ENCODE data around the gene RRP12.
A peak's percentile ranks its signal among the peaks of the same experiment; 100 is the strongest.

The RRP12 gene

DNA sequence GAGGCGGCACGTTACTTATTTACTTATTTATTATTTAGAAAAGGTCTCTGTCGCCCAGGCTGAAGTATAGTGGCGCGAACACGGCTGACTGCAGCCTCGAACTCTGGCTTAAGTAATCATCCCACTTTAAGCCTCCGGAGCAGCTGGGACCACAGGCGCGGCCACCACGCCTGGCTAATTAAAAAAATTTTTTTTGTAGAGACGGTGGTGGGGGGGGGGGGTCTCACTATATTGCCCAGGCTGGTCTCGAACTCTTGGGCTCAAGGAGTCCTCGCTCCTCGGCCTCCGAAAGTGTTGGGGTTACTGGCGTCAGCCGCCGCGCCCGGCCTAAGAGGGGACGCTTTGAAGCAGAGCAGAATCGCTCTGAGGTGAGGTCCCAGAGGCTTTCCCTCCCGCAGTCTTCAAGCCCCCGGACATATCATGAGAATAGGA, 65.9 kb downstream of the RRP12 start:
- no peak for DNase-seq (ENCODE audit: low spot score)

- DNase-seq (ENCODE audit: low spot score): peak; percentile 88
Measured at GRCh38 chr10:97334370-97335175, 66.6 kb downstream of the RRP12 start, which contains the start of gene FRAT2. TSS of gene FRAT2 (minus strand) at chr10:97334729. CDS start at chr10:97334572, 157 bp downstream.

- no peak for DNase-seq (ENCODE audit: low spot score)
Measured at GRCh38 chr10:97333601-97334369, 67.4 kb downstream of the RRP12 start.

- DNase-seq (ENCODE audit: low spot score): peak; percentile 71
Measured at GRCh38 chr10:97333351-97333600, 67.9 kb downstream of the RRP12 start.

DNA sequence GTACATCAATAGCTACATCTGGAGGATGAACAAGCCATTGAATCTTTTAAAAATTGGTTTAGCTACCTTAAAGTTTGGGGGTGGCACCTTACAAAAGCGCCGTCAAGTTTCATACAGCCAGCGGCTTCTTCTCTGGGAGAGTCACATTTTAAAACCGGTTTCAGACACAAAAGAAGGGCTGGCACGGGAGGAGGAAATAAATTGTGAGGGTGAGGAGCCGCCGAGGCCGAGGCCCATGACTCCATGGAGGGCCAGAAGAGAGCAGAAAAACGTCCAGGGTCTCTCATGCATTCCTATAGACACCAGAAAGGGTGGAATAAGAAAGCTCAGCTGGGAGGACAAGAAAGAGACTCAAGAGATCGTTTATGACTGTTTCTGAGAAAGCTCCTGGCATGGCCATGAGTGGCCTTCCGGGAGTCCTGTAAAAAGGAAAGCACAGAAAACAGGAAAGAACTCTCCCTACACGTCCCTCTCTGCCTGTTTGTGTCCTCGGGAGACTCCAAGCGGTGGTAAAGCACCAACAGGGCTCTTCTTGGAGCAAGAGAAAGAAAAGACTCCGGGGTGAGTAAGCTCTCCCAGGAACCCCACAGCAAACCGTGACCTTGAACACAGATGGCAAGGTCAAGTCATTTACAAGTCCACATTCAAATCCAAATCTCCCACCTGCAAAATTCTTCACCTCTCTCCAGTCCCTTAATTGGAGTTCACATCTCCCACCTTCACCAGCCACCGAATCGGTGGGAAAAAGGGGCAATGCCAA, 68.4 kb downstream of the RRP12 start:
- peak; percentile 82 for DNase-seq (ENCODE audit: low spot score)

GRCh38 chr10:97331153-97331703, 69.9 kb downstream of the RRP12 start:
- DNase-seq (ENCODE audit: low spot score): no peak

DNA sequence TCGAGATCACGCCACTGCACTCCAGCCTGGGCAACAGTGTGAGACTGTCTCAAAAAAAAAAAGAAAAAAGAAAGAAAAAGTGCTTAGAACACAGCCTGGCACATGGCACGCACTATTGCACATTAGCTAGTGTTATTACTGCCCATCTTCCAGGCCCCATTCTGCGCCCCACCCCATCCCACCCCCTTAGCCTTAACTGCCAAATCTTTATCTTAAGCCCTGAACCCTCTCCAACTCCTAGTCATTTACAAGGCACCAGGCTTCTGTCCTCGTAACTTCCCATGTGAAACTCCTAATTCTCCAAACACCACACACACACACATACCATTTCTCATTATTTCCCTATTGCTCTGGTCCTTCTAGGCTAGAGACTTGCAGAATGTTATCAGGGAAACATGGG, 71.4 kb downstream of the RRP12 start:
- no peak for DNase-seq (ENCODE audit: low spot score)

GRCh38 chr10:97328646-97329453, 72.3 kb downstream of the RRP12 start:
- DNase-seq (ENCODE audit: low spot score): no peak

GRCh38 chr10:97327348-97328294, 73.5 kb downstream of the RRP12 start:
- DNase-seq (ENCODE audit: low spot score): peak; percentile 56

DNA sequence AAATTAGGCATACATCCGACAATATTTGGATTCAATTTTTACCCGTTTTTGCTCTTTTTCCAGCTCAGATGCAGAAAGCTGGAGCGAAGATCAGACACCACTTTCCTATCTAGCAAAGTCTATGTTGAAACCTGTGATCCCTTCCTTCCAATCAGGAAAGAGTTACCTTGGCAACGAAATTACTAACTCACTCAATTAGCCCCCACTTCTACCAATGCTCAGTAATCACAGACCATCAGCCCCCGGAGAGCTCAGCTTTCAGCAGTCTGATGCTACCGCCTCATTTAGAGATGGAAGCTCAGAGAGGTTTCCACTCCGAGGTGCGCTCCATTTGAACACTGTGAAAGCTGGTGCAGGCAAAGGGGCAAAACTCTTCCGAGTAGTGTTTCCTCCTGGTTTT, 75.4 kb downstream of the RRP12 start:
- no peak for DNase-seq (ENCODE audit: low spot score)

DNA sequence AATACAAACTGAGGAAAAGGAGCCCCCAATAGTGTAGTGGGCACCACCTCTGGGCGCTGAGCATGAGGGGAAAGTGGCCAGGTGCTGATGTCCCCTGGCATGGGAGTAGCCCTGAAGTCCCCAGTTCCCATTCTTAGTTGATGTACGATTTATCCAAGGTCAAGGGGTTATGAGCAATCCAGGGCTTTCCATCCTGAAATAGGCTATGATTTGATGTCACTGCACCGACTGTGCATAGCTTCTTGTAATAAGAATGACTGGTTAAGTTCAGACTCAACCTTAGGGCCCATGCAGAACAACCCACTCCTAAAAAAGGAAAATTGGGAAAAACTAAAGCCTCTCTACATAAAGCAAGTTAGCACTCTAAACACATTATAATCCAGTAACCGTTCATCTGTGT, 77.6 kb downstream of the RRP12 start:
- DNase-seq (ENCODE audit: low spot score): no peak

GRCh38 chr10:97321804-97322190, 79.3 kb downstream of the RRP12 start:
- DNase-seq (ENCODE audit: low spot score): no peak

GRCh38 chr10:97321032-97321803, 79.9 kb downstream of the RRP12 start:
- DNase-seq (ENCODE audit: low spot score): no peak

DNA sequence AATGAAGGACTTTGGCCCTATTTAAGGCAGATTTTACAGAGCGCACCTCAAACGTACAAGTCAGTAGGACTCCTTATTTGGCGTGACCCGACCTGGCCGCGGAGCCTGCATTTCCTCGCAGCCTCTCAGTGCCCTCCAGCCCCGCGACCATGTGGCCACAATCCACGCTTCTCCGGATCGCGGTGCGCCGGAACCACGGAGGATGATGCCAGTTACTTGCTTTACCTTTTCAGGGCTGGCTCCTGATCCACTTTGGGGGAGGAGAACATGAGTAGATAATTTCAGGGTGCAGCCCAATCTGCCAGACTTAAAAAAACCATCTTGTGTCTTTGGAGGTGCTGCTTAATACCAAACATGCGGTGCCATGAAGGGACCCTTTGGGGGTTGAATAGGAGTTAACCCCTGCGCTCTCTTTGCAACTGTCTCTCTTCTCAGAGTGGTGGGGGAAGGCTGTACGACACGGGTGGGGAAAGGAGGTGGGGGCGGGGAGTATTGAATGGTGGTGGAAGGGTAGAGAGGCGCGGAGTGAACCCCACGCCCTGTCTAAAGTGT, 80.6 kb downstream of the RRP12 start:
- DNase-seq (ENCODE audit: low spot score): no peak

DNA sequence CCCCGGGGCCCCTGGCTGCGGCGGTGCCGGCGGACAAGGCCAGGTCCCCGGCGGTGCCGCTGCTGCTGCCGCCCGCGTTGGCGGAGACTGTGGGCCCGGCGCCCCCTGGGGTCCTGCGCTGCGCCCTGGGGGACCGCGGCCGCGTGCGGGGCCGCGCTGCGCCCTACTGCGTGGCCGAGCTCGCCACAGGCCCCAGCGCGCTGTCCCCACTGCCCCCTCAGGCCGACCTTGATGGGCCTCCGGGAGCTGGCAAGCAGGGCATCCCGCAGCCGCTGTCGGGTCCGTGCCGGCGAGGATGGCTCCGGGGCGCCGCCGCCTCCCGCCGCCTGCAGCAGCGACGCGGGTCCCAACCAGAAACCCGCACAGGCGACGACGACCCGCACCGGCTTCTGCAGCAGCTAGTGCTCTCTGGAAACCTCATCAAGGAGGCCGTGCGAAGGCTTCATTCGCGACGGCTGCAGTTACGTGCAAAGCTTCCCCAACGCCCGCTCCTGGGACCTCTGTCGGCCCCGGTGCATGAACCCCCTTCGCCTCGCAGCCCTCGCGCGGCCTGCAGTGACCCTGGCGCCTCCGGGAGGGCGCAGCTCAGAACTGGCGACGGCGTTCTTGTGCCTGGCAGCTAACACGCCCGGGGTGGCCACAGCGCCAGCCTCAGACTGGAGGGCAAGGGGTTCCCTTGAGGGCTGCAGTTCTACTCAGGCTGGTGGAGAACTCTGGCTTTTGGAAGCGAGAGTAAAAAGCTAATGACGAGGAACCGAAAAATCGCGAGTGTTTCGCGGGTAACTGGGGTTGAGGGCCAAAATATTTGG, 81.3 kb downstream of the RRP12 start:
- peak; percentile 44 for DNase-seq (ENCODE audit: low spot score)

DNA sequence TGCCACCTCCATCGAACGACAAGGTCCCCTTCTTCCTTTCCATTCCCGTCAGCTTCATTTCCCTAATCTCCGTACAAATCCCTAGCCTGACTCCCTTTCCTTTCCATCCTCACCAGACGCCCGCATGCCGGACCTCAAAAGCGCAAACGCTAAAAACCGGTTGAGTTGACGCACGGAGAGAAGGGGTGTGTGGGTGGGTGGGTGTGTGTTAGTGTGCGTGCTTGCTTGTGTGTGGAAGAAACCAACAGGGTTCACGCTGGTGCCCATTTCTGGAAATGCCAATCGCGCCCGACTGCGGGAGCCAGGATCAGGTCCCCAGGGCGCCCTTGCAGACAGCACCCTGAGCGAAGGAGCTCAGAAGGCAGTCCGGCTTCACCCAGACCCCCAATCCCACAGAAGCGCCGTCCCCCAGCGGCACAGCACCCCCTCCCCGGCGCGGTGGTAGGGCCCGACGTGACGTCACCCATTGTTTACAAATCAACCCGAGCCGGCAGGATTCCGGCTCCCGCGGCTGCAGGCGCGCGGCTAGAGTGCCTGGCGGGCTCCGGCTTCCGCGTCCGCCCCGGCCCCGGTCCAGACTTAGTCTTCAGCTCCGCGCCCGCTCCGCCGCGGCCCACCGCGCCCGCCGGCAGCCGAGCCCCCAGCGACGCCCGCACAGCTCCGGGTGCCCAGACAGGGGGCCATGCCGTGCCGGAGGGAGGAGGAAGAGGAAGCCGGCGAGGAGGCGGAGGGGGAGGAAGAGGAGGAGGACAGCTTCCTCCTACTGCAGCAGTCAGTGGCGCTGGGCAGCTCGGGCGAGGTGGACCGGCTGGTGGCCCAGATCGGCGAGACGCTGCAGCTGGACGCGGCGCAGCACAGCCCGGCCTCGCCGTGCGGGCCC, 82.1 kb downstream of the RRP12 start, which contains the start of gene FRAT1:
TSS of gene FRAT1 (plus strand) at position 500 of the 880 bp plus-strand sequence. CDS start at position 683, 183 bp downstream.
- peak; percentile 87 for DNase-seq (ENCODE audit: low spot score)

DNA sequence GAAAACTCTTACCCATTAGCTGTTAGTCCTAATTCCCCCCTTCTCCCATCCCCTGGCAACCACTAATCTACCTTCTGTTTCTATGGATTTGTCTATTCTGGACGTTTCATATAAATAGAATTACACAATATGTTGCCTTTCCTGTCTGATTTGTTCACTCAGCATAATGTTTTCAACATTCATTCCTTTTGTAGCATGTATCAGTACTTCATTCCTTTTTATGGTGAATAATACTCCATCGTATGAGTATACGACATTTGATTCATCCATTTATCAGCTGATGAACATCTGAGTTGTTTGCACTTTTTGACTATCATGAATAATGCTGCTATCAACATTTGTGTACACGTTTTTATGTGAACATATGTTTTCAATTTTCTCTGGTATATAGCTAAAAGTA, 86.5 kb downstream of the RRP12 start:
- no peak for DNase-seq (ENCODE audit: low spot score)
